CD4-positive, alpha-beta T cell treated with Interleukin-2 at 100 ng/mL for 4 hours (primary cell): ENCODE results near the gene RNF19B.

Source experiments
- DNase-seq: peaks from one replicate; pipeline ENCODE4 v3.0.0-alpha.2; 2020; ENCODE audit warnings: low spot score

Gene RNF19B

GRCh38 chr1:32888134-32888533, 76.5 kb downstream of the RNF19B start:
- DNase-seq = no peak

GRCh38 chr1:32887623-32888022, 77.0 kb downstream of the RNF19B start:
- no peak for DNase-seq

- no peak for DNase-seq
Observed at GRCh38 chr1:32886828-32887414, 77.7 kb downstream of the RNF19B start.
